ENCODE data around the gene IL21.

- no peak for TF ChIP-seq YY1 (IDR thresholded peaks at IDR 0.05; ENCODE audit: low read depth)
- TF ChIP-seq CTCF (IDR thresholded peaks at IDR 0.05): no peak
- no peak for TF ChIP-seq RCOR1 (IDR thresholded peaks at IDR 0.05; ENCODE audit: low read length)
- TF ChIP-seq MAX (IDR thresholded peaks at IDR 0.05; ENCODE audit: low read depth): no peak
Measured at GRCh38 chr4:122665161-122665929, 44.5 kb upstream of the IL21 start.
